ENCODE measurements around the gene IGSF21. TPM values are rescaled to one million over a fixed set of nuclear protein-coding genes. Genes with fewer than 3 reads are reported as not detected.

IGSF21 gene
- total RNA-seq, 4 donors from 2014 or later = 0.11 to 2.6 (median 0.69) TPM

- H3K36me3 ChIP-seq = no peaks in the 10 kb centered on the region
- intact Hi-C loops (cut with DNase I) = no loop called here
- no peak overlapping the region for H3K4me3 ChIP-seq (replicated peaks in 1 of 3)
- no peak overlapping the region for H3K27ac ChIP-seq
- H3K27me3 ChIP-seq = no peaks in the 10 kb centered on the region
- H3K9me3 ChIP-seq = no peaks in the 10 kb centered on the region
- TF ChIP-seq CTCF (IDR thresholded peaks at IDR 0.05) = no peak
- no peaks in the 10 kb centered on the region for H3K4me1 ChIP-seq
- 77 to 83% methylated on average over 21 to 23 of the region's 26 CpGs for WGBS, 2 donors
- DNase-seq = no peak
These were observed 299.8 kb downstream of the IGSF21 start for GRCh38 chr1:18407166-18408045.

- Histone ChIP-seq H3K9me3 (no peaks in the 10 kb centered on the region), H3K4me1 (no peaks in the 10 kb centered on the region), H3K4me3 (replicated peaks in 1 of 3) (no peak overlapping the region), H3K27ac (no peak overlapping the region), H3K27me3 (no peaks in the 10 kb centered on the region), H3K36me3 (no peaks in the 10 kb centered on the region)
- no peak for TF ChIP-seq POLR2A (IDR thresholded peaks at IDR 0.05)
- no peak for TF ChIP-seq CTCF (IDR thresholded peaks at IDR 0.05)
- 50 to 64% methylated on average over 12 of the region's 12 CpGs for WGBS, 2 donors
- intact Hi-C loops (cut with DNase I) = no loop called here
- peak; percentile 15 to 17 for DNase-seq
These were observed 301.2 kb downstream of the IGSF21 start for GRCh38 chr1:18408656-18409370.

DNA sequence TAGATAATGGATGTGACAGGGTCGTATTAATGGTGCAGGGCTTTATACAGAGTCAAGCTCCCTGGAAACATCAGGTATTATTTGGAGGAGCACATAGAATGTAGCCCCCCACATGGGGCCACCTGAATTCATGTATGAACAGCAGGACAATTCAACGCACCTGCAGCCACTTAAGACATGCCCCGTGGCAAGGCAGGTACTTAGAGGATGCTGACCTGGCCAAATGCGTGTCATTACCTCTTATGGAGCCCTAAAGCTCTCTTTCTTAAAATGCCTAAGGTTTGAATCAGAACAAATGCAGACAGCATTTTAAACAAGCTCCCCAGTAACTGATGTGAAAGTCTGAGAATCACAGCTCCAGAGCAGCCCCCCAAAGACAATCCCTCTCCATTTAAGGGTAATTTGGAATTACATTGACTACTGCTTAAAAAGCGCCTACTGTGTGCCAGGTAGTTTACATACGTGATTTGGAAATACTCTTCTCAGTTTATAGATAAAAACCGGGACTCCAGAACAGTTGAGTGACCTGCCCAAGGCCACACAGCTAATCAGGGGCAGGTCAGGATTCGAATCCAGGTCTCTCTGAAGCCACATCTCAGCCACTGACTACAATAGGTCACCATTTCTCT is 302.1 kb downstream of the IGSF21 start:
- TF ChIP-seq CTCF (IDR thresholded peaks at IDR 0.05) (no peak), POLR2A (IDR thresholded peaks at IDR 0.05) (no peak)
- no peak for DNase-seq
- WGBS, 2 donors = 75 to 76% methylated on average over 8 of the region's 8 CpGs
- Histone ChIP-seq H3K4me1 (no peaks in the 10 kb centered on the region), H3K27ac (no peak overlapping the region), H3K4me3 (replicated peaks in 1 of 3) (no peak overlapping the region), H3K36me3 (no peaks in the 10 kb centered on the region), H3K27me3 (no peaks in the 10 kb centered on the region), H3K9me3 (no peaks in the 10 kb centered on the region)
- intact Hi-C loops (cut with DNase I) = no loop called here

- 63 to 79% methylated on average over 12 to 13 of the region's 13 CpGs for WGBS, 2 donors
These were observed 302.8 kb downstream of the IGSF21 start for GRCh38 chr1:18410407-18410806.

More at GRCh38 chr1:18410407-18410806, 302.8 kb downstream of the IGSF21 start:
- Histone ChIP-seq H3K4me3 (replicated peaks in 1 of 3) (no peak overlapping the region), H3K9me3 (no peaks in the 10 kb centered on the region), H3K27me3 (no peaks in the 10 kb centered on the region), H3K4me1 (no peaks in the 10 kb centered on the region), H3K27ac (no peak overlapping the region), H3K36me3 (no peaks in the 10 kb centered on the region)
- intact Hi-C loops (cut with DNase I) = no loop called here
- TF ChIP-seq CTCF (IDR thresholded peaks at IDR 0.05) (no peak), POLR2A (IDR thresholded peaks at IDR 0.05) (no peak)
- DNase-seq = no peak

Data from thyroid gland (tissue), 4 donors.